ENCODE data around the gene SPTSSA. TPM values are rescaled to one million over a fixed set of nuclear protein-coding genes. Genes with fewer than 3 reads are reported as not detected.

SPTSSA gene
- total and polyA plus RNA-seq, 10 of the 15 experiments (the other 5 are each of a cell fraction or from before 2014, with no cell fraction given): 9.3 to 37.7 (median 21.0) TPM

DNA sequence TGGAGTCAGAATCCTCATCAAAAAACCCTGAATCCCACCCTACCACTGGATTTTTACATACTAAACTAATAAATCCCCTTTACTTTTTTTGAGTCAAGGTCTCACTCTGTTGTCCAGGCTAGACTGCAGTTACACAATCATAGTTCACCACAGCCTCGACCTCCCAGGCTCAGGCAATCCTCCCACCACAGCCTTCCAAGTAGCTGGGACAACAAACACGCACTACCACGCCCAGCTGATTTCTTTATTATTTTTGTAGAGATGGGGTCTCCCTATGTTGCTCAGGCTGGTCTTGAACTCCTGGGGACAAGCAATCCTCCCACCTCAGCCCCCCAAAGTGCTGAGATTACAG is 24.3 kb downstream of the SPTSSA start:
- H3K79me2 ChIP-seq (ENCODE audit: control insufficient read depth, insufficient read depth, low read length): peaks cover 1% of the 10 kb centered on the region
- ChIA-PET POLR2A (no interaction called here), CTCF (no interaction called here), RAD21 (ENCODE audit: unreplicated experiment) (interaction anchor here (0.6 to 1.6 kb wide), 2 partner anchors 106 to 1927 kb away, joined by 3 read pairs; no protein-coding TSS in a partner anchor), SMC1A (ENCODE audit: uncharacterized antibody, unreplicated experiment) (no interaction called here)
- ATAC-seq (no peak), FAIRE-seq (no peak), DNase-seq (ENCODE audit: low read depth, low spot score) (no peak)
- in situ Hi-C loops (cut with MboI): no loop called here
- intact Hi-C loops (cut with micrococcal nuclease; ENCODE audit: unreplicated experiment): no loop called here
- no peaks in the 10 kb centered on the region; a peak in 1 of 4 replicates for H3K36me3 ChIP-seq (ENCODE audit: control insufficient read depth in 2 of 2, insufficient read depth in 2 of 2, low read length in 1 of 2)
- no peaks in the 10 kb centered on the region for H3K27me3 ChIP-seq (replicated peaks in 1 of 2; ENCODE audit: control insufficient read depth in 2 of 2, insufficient read depth in 2 of 2, low read length in 1 of 2)
- H3K27ac ChIP-seq (ENCODE audit: control insufficient read depth, insufficient read depth): no peak overlapping the region
- no peaks in the 10 kb centered on the region for H3K9me3 ChIP-seq (replicated peaks; ENCODE audit: control insufficient read depth, insufficient read depth, low read length)
- no peak overlapping the region for H3K4me2 ChIP-seq (ENCODE audit: control insufficient read depth, insufficient read depth)
- peaks cover 4% of the 10 kb centered on the region; the same call in 1 of the 2 replicates for H3K4me1 ChIP-seq (ENCODE audit: control insufficient read depth, insufficient read depth, low read length)
- 81% methylated on average over 3 of the region's 3 CpGs for WGBS (ENCODE audit: insufficient coverage, insufficient replicate concordance, low lambda C conversion rate, missing lambda C conversion rate)
- no peak overlapping the region for H2AFZ ChIP-seq (ENCODE audit: control insufficient read depth, low read depth, low read length)
- H4K20me1 ChIP-seq (ENCODE audit: control insufficient read depth, insufficient read depth): no peaks in the 10 kb centered on the region
- TF ChIP-seq CREM (IDR thresholded peaks at IDR 0.05; ENCODE audit: low read depth) (no peak), SUZ12 (IDR thresholded peaks at IDR 0.05; ENCODE audit: unreplicated experiment) (no peak), LARP7 (IDR thresholded peaks at IDR 0.05) (no peak), CEBPB (IDR thresholded peaks at IDR 0.05; ENCODE audit: borderline replicate concordance in 1 of 2, low read depth in 2 of 2, low read length in 2 of 2) (no peak), MXI1 (IDR thresholded peaks at IDR 0.05; ENCODE audit: low read depth, low read length) (no peak), SRF (IDR thresholded peaks at IDR 0.05; ENCODE audit: low read depth in 2 of 2, low read length in 2 of 2) (no peak), EED (IDR thresholded peaks at IDR 0.05; ENCODE audit: low read depth) (no peak), CREB1 (IDR thresholded peaks at IDR 0.05; ENCODE audit: low read depth) (no peak), NFYA (IDR thresholded peaks at IDR 0.05; ENCODE audit: borderline replicate concordance, low read depth, low read length) (no peak), BACH1 (IDR thresholded peaks at IDR 0.05; ENCODE audit: borderline replicate concordance) (no peak), CHD1 (IDR thresholded peaks at IDR 0.05; ENCODE audit: low read depth, low read length) (no peak), PBX3 (IDR thresholded peaks at IDR 0.05; ENCODE audit: insufficient replicate concordance, low read depth, low read length) (no peak), WRNIP1 (IDR thresholded peaks at IDR 0.05; ENCODE audit: borderline replicate concordance, low read depth, low read length) (no peak)
- TF ChIP-seq, protein P1, sequence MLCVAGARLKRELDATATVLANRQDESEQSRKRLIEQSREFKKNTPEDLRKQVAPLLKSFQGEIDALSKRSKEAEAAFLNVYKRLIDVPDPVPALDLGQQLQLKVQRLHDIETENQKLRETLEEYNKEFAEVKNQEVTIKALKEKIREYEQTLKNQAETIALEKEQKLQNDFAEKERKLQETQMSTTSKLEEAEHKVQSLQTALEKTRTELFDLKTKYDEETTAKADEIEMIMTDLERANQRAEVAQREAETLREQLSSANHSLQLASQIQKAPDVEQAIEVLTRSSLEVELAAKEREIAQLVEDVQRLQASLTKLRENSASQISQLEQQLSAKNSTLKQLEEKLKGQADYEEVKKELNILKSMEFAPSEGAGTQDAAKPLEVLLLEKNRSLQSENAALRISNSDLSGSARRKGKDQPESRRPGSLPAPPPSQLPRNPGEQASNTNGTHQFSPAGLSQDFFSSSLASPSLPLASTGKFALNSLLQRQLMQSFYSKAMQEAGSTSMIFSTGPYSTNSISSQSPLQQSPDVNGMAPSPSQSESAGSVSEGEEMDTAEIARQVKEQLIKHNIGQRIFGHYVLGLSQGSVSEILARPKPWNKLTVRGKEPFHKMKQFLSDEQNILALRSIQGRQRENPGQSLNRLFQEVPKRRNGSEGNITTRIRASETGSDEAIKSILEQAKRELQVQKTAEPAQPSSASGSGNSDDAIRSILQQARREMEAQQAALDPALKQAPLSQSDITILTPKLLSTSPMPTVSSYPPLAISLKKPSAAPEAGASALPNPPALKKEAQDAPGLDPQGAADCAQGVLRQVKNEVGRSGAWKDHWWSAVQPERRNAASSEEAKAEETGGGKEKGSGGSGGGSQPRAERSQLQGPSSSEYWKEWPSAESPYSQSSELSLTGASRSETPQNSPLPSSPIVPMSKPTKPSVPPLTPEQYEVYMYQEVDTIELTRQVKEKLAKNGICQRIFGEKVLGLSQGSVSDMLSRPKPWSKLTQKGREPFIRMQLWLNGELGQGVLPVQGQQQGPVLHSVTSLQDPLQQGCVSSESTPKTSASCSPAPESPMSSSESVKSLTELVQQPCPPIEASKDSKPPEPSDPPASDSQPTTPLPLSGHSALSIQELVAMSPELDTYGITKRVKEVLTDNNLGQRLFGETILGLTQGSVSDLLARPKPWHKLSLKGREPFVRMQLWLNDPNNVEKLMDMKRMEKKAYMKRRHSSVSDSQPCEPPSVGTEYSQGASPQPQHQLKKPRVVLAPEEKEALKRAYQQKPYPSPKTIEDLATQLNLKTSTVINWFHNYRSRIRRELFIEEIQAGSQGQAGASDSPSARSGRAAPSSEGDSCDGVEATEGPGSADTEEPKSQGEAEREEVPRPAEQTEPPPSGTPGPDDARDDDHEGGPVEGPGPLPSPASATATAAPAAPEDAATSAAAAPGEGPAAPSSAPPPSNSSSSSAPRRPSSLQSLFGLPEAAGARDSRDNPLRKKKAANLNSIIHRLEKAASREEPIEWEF (IDR thresholded peaks at IDR 0.05; ENCODE audit: insufficient replicate concordance, low read depth, low read length): no peak
- TF ChIP-seq, protein P2, sequence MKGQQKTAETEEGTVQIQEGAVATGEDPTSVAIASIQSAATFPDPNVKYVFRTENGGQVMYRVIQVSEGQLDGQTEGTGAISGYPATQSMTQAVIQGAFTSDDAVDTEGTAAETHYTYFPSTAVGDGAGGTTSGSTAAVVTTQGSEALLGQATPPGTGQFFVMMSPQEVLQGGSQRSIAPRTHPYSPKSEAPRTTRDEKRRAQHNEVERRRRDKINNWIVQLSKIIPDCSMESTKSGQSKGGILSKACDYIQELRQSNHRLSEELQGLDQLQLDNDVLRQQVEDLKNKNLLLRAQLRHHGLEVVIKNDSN (IDR thresholded peaks at IDR 0.05; ENCODE audit: borderline replicate concordance, extremely low read length, insufficient read depth, low read depth, low read length): no peak
- TF ChIP-seq, protein P3, sequence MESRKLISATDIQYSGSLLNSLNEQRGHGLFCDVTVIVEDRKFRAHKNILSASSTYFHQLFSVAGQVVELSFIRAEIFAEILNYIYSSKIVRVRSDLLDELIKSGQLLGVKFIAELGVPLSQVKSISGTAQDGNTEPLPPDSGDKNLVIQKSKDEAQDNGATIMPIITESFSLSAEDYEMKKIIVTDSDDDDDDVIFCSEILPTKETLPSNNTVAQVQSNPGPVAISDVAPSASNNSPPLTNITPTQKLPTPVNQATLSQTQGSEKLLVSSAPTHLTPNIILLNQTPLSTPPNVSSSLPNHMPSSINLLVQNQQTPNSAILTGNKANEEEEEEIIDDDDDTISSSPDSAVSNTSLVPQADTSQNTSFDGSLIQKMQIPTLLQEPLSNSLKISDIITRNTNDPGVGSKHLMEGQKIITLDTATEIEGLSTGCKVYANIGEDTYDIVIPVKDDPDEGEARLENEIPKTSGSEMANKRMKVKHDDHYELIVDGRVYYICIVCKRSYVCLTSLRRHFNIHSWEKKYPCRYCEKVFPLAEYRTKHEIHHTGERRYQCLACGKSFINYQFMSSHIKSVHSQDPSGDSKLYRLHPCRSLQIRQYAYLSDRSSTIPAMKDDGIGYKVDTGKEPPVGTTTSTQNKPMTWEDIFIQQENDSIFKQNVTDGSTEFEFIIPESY (IDR thresholded peaks at IDR 0.05): no peak
- H3K4me3 ChIP-seq: no peak overlapping the region
- BruUV-seq (replicated peaks): no TSS peak
- no peak overlapping the region for H3K9ac ChIP-seq (ENCODE audit: control insufficient read depth, insufficient read depth, low read length)
